ENCODE data around the gene UBAP1L.
A peak's percentile ranks its signal among the peaks of the same experiment; 100 is the strongest.
"Not testable (repeated sequence)": the region's sequence is repeated elsewhere in the genome, so short reads cannot be mapped to it uniquely, and the experiment has no call there.

The UBAP1L gene

DNA sequence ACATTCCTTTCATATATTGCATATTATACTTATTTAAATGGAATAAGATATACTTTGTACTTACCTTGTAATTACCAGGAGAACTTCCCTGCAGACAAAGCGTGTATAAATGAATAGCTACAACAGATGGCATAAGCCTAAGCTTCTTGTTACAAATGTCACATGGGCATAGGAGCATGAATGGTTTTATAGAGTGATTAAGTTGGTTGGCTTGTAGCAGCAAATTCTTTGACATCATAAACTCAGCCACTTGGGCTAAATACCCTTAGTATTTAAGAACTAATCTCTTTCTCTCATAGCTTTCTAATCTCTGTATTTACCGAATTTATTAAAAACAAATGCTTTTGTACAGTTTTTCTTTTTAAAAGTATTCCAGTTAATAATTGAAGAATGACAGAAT lies at the start of gene UBAP1L:
Gene UBAP1L (minus strand): TSS at position 115 of the 400 bp plus-strand sequence. CDS start 8,985 bp downstream, outside the sequence.
- DNase-seq (ENCODE audit: low spot score), result no peak

DNA sequence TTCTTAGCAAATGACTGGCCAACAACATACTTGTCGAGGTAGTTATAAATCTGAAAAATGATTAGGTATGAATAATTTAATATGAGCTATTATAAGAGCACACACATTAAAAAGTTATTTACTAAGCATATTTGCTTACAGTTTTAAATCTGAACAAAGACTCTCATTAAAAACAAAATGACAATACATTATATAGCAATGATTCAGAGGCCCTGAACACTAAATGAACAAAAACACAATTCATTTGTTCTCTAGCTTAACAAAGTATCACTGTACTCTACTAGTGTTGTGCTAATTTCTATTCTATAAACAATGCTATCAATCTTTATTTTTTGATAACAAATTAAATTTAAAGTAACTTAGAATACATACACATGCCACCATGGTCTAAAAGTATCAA lies 49.1 kb upstream of the UBAP1L start:
- DNase-seq (ENCODE audit: low spot score), result no peak

DNA sequence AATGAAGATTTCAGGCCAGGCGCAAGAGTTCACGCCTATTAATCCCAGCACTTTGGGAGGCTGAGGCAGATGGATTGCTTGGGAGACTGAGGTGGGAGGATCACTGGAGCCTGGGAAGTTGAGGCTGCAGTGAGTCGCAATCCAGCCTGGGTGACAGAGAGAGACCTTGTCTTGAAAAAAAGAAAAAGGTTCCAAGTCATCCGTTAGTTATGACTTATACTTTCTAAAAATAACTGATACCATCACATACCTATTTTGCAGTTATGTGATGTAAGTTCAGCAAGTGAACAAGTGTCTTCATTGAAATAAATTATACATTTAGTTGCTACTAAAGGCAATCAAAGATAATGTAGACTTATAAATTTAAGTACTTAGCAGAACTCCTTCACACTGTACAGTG lies 48.0 kb upstream of the UBAP1L start:
- peak; percentile 10 for DNase-seq (ENCODE audit: low spot score)

DNA sequence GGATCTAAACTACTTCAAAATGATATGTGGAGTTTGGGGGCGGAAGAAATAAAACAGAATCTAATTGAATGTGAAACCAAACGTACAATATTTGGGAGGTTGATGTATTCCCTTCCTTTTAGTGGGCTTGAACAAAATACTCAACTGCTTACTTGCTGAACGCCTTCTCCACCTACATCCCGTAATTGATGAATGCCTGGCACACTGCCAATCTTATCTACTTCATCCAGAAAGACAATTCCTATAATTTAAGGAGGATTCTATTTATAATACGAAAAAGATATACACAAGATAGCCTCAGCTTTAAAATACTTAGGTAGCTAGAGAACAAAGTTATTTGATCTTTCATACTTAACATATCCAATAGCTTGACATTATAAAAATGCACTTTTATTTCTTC lies 41.7 kb upstream of the UBAP1L start:
- no peak for DNase-seq (ENCODE audit: low spot score)

DNA sequence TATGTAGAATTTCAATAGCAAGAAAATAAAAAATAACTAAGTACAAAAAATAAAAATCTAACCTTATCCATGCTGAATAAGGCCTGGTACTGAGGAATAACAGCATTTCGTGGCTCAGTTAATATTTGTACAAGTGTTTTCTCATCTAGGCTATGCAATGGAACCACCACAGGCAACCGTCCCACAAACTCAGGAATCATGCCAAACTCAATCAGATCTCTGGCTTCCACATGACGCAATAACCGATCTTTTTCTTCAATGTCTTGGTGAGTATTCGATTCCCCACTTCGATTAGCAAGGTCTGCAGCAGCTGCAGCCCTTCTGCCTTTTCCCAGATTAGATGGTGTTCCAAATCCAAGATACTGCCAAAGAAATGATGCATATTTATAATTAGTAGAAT lies 39.7 kb upstream of the UBAP1L start:
- no peak for DNase-seq (ENCODE audit: low spot score)

DNA sequence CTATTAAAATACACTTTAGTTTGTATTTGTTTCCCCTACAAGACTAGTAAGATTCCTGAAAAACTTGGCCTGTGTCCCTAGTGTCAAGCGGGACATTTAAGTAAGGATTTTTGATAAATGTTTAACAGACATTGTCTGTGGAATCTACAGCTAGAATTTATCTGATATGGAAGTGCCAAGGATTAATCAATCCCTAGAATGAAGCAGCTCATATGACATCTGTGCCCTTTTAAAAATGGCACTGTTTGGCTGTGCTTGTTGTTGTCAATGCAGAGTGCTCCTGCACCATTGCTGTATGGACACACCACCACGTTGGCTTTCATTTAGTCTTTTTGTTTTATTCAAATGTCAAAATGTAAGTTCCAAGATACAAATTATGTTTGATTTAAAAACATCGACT lies 32.9 kb upstream of the UBAP1L start:
- no peak for DNase-seq (ENCODE audit: low spot score)

DNA sequence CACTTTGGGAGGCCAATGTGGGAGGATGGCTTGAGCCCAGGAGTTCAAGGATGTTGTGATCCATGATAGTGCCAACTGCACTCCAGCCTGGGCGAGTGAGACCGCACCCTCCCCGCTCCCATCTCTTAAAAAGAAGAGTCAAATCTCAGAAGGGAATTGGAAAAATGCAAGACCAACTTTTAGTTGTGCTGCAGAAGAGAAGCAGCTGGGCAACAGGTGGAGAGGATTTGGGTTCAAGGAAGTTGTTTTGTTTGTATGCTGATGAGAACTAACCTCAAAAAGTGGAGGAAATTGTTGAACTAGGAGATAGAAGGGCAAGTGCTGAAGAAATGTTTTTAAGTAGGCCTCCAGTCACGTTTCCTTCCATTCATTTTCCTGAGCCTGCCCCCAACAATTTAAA lies 31.4 kb upstream of the UBAP1L start:
- DNase-seq (ENCODE audit: low spot score), result no peak

DNA sequence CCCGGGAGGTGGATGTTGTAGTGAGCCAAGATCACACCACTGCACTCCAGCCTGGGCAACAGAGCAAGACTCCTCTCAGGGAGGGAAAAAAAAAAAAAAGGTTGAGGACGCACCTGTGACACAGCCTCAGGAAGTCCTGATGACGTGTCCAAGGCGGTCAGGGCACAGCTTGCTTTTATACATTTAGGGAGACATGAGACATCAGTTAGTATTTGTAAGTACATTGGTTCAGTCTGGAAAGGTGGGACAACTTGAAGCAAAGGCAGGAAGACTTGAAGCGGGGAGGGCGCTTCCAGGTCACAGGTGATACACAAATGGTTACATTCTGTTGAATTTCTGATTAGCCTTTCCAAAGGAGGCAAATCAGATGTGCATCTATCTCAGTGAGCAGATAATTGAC lies 23.6 kb upstream of the UBAP1L start:
- not testable (repeated sequence) for DNase-seq (ENCODE audit: low spot score)

DNA sequence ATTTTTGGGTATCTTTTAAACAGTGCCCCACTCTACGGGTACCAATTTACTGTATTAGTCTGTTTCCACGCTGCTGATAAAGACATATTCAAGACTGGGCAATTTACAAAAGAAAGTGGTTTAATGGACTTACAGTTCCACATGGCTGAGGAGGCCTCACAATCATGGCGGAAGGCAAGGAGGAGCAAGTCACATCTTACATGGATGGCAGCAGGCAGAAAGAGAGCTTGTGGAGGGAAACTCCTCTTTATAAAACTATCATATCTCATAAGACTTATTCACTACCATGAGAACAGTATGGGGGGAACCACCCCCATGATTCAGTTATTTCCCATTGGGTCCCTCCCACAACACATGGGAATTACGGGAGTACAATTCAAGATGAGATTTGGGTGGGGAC lies 22.9 kb upstream of the UBAP1L start:
- DNase-seq (ENCODE audit: low spot score), result not testable (repeated sequence)

DNA sequence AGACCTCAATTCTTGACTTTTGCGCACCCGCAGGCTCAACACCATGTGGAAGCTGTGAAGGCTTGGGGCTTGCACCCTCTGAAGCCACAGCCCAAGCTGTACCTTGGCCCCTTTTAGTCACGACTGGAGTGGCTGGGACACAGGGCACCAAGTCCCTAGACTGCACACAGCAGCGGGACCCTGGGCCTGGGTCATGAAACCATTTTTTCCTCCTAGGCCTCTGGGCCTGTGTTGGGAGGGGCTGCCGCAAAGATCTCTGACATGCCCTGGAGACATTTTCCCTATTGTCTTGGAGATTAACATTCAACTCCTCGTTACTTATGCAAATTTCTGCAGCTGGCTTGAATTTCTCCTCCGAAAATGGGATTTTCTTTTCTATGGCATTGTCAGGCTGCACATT lies 22.1 kb upstream of the UBAP1L start:
- DNase-seq (ENCODE audit: low spot score), result not testable (repeated sequence)

DNA sequence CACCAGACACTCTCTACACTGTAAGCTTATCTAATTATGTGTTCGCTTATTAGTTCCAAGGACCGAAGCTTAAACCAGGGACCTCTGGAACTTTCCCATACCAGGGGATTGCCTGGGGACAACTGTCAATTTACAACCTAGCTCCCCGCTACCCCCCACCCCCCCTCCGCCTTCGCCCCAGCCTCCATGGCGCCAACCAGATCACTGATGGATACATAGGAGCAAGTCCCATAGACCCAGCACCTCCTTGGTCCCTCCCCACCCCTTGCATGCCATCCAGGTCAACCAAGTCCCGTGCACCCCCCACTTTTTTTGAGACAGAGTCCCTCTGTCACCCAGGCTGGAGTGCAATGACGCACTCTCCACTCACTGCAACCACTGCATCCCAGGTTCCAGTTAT lies 19.5 kb upstream of the UBAP1L start:
- DNase-seq (ENCODE audit: low spot score), result no peak

DNA sequence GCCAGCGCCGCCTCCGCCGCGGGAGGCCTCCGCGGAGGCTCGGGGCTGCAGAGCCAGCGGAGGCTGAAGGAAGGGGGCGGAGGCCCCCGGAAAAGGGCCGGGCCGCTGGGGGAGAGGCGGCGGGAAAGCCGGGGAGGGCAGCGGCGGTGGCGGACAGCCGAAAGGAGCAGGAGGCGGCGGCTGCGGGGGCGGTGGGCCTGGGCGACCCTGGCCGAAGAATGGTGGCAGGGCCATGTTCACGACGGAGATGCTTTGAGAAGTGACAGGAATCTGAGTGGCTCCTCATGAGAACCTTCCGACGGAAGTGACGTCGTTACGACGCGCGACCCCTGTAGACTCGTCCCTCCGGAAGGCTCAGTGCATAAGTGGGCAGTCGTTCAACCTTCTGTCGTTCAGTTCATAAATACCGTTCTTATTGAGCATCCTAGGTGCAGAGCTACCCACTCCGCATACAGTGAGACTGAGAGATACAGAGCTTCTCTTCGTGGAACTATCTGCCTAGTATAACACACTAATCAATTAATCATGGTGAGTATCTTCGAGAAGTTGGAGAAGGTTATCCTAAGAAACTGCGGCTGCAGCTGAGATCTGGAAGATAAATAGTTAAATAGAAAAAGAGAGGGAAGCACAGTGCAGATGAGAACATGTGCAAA lies 18.7 kb upstream of the UBAP1L start, which contains the start of gene PDCD7:
Gene PDCD7 (minus strand): TSS at position 261 of the 653 bp plus-strand sequence. CDS start 27 bp downstream, at position 234.
- peak; percentile 80 for DNase-seq (ENCODE audit: low spot score)

DNA sequence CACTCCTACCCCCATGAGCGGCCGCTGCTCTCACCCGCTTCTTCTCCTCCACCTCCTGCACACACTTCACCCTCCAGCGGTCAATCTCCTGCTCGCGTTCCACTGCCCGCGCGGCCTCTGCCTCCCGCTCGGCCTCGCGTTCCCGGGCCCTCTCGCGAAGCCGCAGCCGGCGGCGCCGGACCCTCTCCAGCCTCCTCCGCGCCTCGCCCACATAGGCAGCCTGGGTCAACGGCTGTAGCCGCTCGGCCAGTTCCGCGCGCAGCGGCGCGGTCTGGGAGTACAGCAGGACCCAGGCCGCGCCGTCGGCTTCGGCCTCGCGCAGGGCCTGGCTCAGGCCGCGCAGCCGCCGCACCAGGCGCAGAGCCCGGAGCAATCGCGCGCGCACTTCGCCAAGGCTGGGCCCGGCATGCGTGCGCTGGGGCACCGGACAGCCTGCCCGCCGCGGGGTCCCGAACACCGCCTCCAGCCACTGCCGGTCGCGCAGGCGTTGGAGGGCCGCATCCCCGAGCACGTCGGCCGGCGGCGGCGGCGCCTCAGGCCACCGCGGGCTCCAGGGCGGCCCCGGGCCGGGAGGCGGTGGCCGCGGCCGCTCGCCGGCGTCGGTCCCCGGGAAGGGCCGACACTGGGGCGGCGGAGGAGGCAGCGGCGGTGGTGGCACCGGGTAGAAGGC lies 18.0 kb upstream of the UBAP1L start:
- peak; percentile 36 for DNase-seq (ENCODE audit: low spot score)

DNA sequence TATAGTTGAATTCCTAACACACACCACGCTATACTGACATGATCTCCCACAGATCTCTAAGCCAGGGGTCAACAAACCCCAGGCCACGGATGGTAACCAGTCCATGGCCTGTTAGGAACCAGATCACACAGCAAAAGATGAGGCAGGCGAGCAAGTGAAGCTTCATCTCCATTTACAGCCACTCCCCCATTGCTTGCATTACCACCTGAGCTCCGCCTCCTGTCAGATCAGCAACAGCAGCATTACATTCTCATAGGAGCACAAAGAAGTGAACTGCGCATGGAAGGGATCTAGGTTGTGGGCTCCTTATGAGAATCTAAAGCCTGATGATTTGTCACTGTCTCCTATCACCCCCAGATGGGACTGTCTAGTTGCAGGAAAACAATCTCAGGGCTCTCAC lies 15.9 kb upstream of the UBAP1L start:
- no peak for DNase-seq (ENCODE audit: low spot score)

DNA sequence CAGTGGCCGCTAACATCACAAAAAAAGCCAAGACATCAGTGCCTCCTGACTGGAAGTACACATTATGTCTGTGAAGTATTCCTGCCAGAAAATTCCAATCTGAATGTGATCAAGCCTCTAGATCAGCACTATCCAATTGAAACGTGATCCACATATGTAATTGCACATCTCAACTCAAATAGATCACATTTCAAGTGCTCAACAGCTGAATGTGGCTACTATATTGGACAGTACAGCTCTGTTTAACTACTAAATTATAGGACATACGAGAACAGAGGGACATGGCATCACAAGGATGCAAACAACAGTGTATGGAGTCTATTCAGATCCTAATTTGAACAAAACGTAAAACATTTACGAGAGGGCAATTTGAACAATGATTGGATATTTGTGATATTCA lies 542 bp upstream of the UBAP1L start:
- DNase-seq (ENCODE audit: low spot score), result no peak

DNA sequence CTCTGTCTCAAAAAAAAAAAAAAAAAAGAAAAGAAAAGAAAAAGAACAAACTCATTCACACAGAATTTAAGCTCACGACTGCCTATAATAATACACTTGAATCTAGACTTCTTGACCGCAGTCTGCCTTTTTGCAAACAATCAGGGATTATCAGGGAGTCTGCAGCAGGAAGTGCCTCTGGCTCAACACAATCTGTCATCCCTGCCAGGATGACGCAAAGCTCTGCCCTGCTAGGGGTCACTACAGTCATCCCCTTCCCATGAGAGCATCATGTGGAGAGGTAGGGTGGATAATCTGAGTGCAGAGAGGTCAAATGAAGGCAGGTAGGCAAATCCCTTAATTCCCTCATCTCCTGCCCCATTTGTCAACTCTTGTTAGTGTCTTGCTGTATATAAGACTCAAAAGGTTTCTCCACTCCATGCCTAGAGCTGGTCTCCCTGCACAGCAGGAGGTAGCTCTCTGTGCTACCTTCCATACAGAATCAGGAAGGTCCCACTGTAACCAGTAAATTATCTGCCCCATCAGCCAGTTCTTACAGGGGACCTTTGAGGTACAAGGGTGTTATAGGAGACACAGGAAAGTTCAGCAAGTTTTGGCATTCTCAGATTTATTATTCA lies 4.2 kb downstream of the UBAP1L start:
- peak; percentile 79 for DNase-seq (ENCODE audit: low spot score)

DNA sequence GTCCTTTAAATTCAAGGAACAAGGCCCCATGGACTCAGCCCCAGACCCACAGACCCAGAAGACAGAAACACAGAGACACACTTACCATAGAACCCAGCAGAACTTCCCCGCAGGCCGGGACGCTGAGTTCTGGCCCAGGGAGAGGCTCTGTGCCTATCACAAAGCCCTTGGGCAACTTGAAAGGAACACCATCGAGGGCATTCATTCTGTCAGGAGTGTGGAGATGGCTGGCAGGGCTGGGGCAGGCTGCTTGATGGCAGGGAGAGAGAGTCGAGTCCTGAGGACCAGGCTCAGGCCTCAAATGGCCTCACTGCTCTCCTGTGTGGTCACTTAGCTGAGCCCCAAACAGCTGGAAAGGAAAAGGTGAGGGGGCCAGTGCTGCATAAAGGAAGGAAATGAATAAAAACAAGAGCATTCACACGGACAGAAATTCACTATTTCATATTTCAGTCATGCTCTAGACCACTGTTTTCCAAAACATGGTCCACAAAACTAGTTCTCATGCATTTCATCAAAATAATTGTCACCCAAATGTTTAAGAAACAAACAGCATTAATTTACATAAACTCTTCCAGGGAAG lies 8.9 kb downstream of the UBAP1L start:
- no peak for DNase-seq (ENCODE audit: low spot score)

DNA sequence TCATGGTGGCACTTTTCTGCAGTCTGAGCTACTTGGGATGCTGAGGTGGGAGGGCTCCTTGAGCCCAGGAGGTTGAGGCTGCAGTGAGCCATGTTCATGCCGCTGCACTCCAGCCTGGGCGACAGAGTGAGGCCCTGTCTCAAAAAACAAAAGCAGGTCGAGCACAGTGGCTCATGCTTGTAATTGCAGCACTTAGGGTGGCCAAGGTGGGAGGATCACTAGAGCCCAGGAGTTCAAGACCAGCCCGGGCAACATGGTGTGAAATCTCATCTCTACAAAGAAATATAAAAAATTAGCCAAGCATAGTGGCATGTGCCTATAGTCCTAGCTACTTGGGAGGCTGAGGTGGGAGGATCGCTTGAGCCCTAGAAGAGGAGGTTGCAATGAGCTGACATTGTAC lies 10.0 kb downstream of the UBAP1L start:
- DNase-seq (ENCODE audit: low spot score), result no peak

DNA sequence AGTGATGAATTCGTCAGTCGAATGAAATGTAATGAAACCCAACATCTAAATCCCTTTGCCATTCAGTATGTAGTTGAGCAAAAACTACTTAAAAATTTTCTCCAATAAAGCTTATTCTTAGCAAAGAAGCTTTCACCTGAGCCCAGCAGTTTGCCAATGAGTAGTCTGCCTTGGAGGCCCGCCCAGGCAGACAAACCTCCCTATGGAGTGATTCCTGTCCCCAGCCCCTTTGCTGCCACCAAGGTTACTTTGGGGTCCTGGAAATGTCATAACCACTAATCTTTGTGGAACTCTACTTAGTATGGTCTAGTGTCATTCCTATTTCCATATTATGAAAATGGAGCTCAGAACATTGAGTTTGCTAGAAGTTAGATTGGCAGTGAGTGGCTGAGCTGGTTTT lies 12.1 kb downstream of the UBAP1L start:
- no peak for DNase-seq (ENCODE audit: low spot score)

DNA sequence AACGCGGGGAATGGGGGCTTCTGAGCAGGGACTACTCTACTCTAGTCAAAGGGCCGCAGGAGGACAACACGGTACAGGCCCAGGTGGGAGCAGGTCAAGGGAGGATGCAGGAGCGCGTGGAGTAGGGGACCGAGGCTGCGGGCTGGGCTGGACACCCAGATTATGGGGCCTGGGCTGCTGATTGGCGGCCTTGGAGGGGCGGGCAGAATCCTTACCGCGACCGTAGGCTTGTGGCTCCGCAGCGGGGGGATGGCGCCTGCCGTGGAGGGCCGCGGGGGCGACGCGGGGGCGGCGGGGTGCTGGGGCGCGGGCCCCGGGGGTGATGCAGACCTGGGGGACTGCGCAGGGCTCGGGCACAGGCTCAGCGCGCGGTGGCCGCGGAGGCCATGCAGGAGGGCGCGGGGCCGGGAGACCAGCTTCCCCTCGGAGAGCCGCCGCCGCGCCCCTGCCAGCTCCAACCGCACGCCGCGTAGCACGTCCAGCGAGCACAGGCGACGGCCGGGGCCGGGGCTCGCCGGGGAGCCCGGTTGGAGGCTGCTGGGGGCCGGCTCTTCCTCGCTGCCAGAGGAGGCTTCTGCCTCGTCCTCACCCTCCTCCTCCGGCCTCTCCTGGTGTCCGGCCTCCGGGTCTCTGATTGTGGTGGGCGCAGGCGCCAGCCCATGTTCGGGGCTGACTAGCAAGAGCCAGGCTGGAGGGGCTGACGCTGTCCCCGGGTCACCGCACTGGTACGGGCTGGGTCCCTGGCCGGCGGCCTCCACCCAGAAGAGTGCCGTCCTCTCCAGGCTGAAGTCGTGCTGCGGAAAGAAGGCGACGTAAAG lies 12.9 kb downstream of the UBAP1L start:
- DNase-seq (ENCODE audit: low spot score), result no peak

DNA sequence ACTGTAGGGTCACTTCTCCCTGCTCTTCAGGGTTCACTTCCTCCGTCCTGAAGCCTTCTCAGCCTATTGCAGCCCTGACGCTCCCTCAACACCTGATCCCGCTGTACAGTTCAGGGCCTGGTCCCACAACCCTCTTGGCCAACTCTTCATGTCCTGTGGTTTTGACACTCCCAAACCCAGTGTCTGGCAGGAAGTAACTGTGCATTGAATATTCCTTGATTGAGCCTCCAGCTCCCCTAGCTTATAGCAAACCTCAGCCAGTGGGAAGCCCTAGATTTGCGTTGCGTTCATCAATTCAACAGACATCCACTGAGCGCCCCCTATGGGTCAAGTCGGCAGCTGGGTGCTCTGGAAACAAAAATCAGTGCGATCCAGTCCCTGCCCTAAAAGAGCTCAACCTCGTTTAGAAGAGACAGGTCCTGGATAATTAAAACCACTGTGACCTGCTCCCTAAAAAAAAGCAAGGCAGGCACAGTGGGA lies 13.5 kb downstream of the UBAP1L start:
- peak; percentile 64 for DNase-seq (ENCODE audit: low spot score)

DNA sequence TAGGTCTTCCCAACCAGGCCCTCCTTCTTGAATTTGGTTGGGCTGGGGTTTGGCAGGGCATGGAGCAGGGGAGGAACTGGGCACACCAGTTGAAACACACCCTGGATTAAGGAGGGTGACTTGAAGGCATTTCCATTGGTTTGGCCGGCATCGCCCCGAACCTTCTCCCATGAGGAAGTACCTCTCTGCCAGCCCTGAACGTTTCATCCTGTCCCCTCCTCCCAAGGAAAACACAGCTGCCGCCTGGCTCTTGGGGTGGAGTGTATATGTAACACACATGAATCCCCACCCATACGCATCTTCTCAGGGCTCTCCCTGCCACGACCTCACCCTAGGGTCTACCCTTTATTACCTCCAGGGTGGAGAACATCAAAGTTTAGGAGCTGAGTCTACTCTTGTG lies 14.6 kb downstream of the UBAP1L start:
- DNase-seq (ENCODE audit: low spot score), result no peak

All from kidney capillary endothelial cell (primary cell).